Stimulated activated CD8-positive, alpha-beta memory T cell treated with anti-CD3 and anti-CD28 coated beads, Interleukin-7, amount 100 ng/mL, for 4 hours (primary cell): ENCODE data around the gene ZNF717.
"Not testable (repeated sequence)": the region's sequence is repeated elsewhere in the genome, so short reads cannot be mapped to it uniquely, and the experiment has no call there.

Experiments
- DNase-seq, 2 donors: peaks; one replicate each; pipeline ENCODE4 v3.0.0-alpha.2; 2020; ENCODE audit warnings: low read depth in 2 of 2

ZNF717 gene

GRCh38 chr3:75785081-75785755, at the start of gene ZNF717:
Gene ZNF717 (minus strand): TSS chr3:75785549. CDS start chr3:75783362, 2,187 bp downstream.
- DNase-seq, result peak; percentile 86 to 93

- not testable (repeated sequence) for DNase-seq
Observed at GRCh38 chr3:75831076-75831475, 45.7 kb upstream of the ZNF717 start.

GRCh38 chr3:75818019-75818418, 32.7 kb upstream of the ZNF717 start:
- DNase-seq, result not testable (repeated sequence)

GRCh38 chr3:75816287-75817180, 31.2 kb upstream of the ZNF717 start:
- not testable (repeated sequence) for DNase-seq

- no peak for DNase-seq
Observed at GRCh38 chr3:75814797-75815196, 29.4 kb upstream of the ZNF717 start.

- DNase-seq, result no peak
Observed at GRCh38 chr3:75782506-75782905, 2.8 kb downstream of the ZNF717 start.

GRCh38 chr3:75781079-75781745, 4.1 kb downstream of the ZNF717 start:
- DNase-seq, result no peak

GRCh38 chr3:75777742-75778141, 7.6 kb downstream of the ZNF717 start:
- not testable (repeated sequence) for DNase-seq

GRCh38 chr3:75771631-75772030, 13.7 kb downstream of the ZNF717 start:
- DNase-seq, result not testable (repeated sequence)

- no peak for DNase-seq
Observed at GRCh38 chr3:75768303-75769017, 16.9 kb downstream of the ZNF717 start.

GRCh38 chr3:75737831-75738493, 47.4 kb downstream of the ZNF717 start:
- DNase-seq, result no peak

- no peak for DNase-seq
Observed at GRCh38 chr3:75727985-75728384, 57.4 kb downstream of the ZNF717 start.

- DNase-seq, result no peak
Observed at GRCh38 chr3:75692061-75692460, 93.3 kb downstream of the ZNF717 start.

GRCh38 chr3:75687323-75687722, 98.0 kb downstream of the ZNF717 start:
- no peak for DNase-seq
